Measurements from ENCODE around the gene ZC3H10. TPM values are rescaled to one million over a fixed set of nuclear protein-coding genes. Genes with fewer than 3 reads are reported as not detected.

The ZC3H10 gene
- total and polyA plus RNA-seq, 2 of the 13 experiments (the other 11 are each of a cell fraction or from before 2014, with no cell fraction given): 0.70 to 2.3 TPM

GRCh38 chr12:56071648-56072047 lies 46.4 kb upstream of the ZC3H10 start (continued):
- TF ChIP-seq ZC3H4 (CRISPR knock-in tag; IDR thresholded peaks at IDR 0.05; ENCODE audit: borderline replicate concordance) (no peak), GMEB1 (CRISPR knock-in tag; IDR thresholded peaks at IDR 0.05; ENCODE audit: borderline replicate concordance) (no peak), BHLHE40 (IDR thresholded peaks at IDR 0.05; ENCODE audit: low read length) (peak; percentile 81), PLSCR1 (CRISPR knock-in tag; IDR thresholded peaks at IDR 0.05; ENCODE audit: borderline replicate concordance) (no peak), TEAD3 (CRISPR knock-in tag; optimal IDR thresholded peaks at IDR 0.05; ENCODE audit: borderline replicate concordance) (peak; percentile 53), SOX13 (IDR thresholded peaks at IDR 0.05) (no peak), SOX13 (CRISPR knock-in tag; conservative IDR thresholded peaks at IDR 0.05 in 1 of 2, IDR thresholded peaks at IDR 0.05 in 1 of 2) (peak in 1 of 2 experiments; percentile 35; a peak in 1 of 4 replicates), ZNF770 (CRISPR knock-in tag; IDR thresholded peaks at IDR 0.05) (peak; percentile 80)

- WGBS (ENCODE audit: low lambda C conversion rate): 84% methylated on average over 5 of the region's 5 CpGs
- POLR2A ChIA-PET: no interaction called here
- H2AFZ ChIP-seq (ENCODE audit: low read length): no peak overlapping the region
- H3K79me2 ChIP-seq (ENCODE audit: insufficient read depth, low read length): no peaks in the 10 kb centered on the region
- no peaks in the 10 kb centered on the region for H3K9me3 ChIP-seq (ENCODE audit: low read length)
- no peak overlapping the region for H3K27ac ChIP-seq (ENCODE audit: extremely low read length, insufficient read depth, low read length)
- no peaks in the 10 kb centered on the region for H4K20me1 ChIP-seq (ENCODE audit: insufficient read depth, low read length)
- no peaks in the 10 kb centered on the region; a peak in 2 of 5 replicates for H3K27me3 ChIP-seq (ENCODE audit: control insufficient read depth in 1 of 2, insufficient read depth in 2 of 2, low read length in 2 of 2)
- H3K9ac ChIP-seq (ENCODE audit: insufficient read depth, low read depth, low read length): no peak overlapping the region
- H3K4me2 ChIP-seq (ENCODE audit: low read depth, low read length): no peak overlapping the region
- FAIRE-seq (no peak), DNase-seq (ENCODE audit: low spot score) (no peak), ATAC-seq (no peak)
- in situ Hi-C loops (cut with HindIII; ENCODE audit: extremely low pct_ligation_motif_present, low pct_unique_long_range_greater_than_20kb): no loop called here
- H3K4me3 ChIP-seq (replicated peaks in 1 of 3; ENCODE audit: insufficient read depth in 1 of 3, low read depth in 2 of 3, low read length in 3 of 3): no peak overlapping the region
- intact Hi-C loops (cut with micrococcal nuclease; ENCODE audit: unreplicated experiment): no loop called here
- CTCF ChIA-PET (ENCODE audit: low intra/inter-chr PET ratio, low total read pairs): no interaction called here
- no peaks in the 10 kb centered on the region for H3K36me3 ChIP-seq (replicated peaks in 1 of 2; ENCODE audit: control insufficient read depth in 1 of 2, insufficient read depth in 2 of 2, low read length in 2 of 2)
- peaks cover 58% of the 10 kb centered on the region for H3K4me1 ChIP-seq (ENCODE audit: insufficient read depth, low read length)
- BruUV-seq (replicated peaks): no TSS peak
- no peak for TF ChIP-seq ATF5 (CRISPR knock-in tag; IDR thresholded peaks at IDR 0.05; ENCODE audit: low read depth)
- TF ChIP-seq HDAC2 (CRISPR knock-in tag; IDR thresholded peaks at IDR 0.05): no peak
- no peak for TF ChIP-seq ZNF609 (CRISPR knock-in tag; IDR thresholded peaks at IDR 0.05; ENCODE audit: borderline replicate concordance)
- TF ChIP-seq ZBTB21 (CRISPR knock-in tag; IDR thresholded peaks at IDR 0.05): no peak
- TF ChIP-seq TAF15 (IDR thresholded peaks at IDR 0.05; ENCODE audit: low read depth, low read length, poor library complexity, severe bottlenecking): no peak
Measured at GRCh38 chr12:56074396-56074795, 43.7 kb upstream of the ZC3H10 start.

Measured in HepG2 (cell line).